Measurements from ENCODE around the gene CFAP97D2.

The CFAP97D2 gene

DNA sequence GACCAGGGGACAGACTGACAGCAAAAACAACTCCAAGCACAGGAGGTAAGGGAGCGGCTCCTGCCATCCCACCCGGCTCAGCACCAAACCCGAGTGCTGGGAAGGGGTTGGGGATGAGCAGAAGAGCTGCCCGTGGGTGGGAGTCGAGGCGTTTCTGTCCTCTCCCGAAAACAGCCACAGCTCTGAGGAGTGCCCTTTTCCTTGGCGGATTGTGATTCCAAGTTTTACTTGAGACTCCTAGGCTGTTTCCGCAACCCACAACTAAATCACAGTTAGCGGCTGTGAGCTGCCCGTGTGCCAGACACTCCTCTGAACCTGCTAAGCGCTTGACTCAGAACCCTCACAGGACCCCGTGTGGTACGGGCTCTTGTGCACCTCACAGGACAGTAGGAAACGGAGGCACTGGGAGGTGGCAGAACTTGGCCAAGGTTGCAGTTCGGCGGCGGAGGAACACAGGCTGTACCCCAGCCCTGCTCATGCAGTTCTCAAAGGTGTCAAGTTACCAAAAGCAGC lies 21.4 kb downstream of the CFAP97D2 start:
- no peak for DNase-seq

DNA sequence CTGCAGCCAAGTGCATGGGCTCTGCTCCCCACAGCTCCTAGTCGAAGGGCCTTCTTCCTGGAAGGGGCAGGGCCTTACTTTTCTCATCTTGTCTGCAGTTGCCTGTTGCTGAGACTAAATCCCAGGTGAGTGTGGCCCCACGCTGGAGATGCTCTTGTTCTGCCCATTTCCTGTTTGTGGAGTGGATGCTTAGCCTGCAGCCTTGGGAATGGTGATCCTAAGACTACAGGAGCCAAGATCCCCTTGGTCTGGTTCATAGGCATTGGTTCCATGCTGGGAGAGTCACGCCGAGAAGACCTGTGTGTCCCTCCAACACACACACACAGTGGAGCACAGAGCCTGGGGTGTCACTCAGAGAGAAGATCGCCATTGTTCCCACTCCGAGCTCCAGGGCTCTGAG lies 23.5 kb downstream of the CFAP97D2 start:
- DNase-seq: no peak

DNA sequence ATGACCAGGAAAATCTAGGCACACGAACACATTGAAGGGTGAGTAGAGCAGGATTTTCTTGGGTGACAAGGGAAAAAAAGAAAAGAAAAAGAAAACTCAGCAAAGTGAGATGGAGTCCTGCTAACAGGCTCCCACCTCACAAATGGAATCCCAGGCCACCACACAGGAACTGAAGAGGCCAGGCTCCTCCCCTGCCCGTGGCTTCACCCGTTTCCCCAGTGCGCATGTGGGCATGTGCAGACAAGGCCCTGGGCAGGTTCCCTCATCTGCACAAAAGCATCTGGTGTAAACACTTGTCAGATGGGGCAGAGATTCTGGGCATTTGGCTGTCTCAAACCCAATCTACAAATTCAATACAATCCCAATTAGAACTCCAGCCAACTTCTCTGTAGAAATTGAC lies 24.5 kb downstream of the CFAP97D2 start:
- no peak for DNase-seq

GRCh38 chr13:114204894-114205293 lies 25.8 kb downstream of the CFAP97D2 start:
- DNase-seq: no peak

- no peak for DNase-seq
These were observed 29.1 kb downstream of the CFAP97D2 start for GRCh38 chr13:114208134-114208533.

- no peak for DNase-seq
These were observed 32.5 kb downstream of the CFAP97D2 start for GRCh38 chr13:114211446-114212157.

DNA sequence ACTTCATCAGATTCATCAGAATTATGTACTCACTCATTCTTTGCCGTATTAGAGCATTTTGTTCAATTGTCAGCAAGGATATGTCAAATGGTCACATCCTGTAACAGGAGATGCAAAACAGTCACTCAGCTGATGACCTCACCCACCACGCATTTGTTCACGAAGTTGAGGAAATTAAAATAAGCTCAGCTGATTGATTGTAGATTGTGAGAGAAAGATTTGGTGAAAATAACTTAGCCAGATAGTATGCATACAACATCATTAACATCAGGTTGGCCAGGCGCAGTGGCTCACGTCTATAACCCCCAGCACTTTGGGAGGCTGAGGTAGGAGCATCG lies 33.1 kb downstream of the CFAP97D2 start:
- no peak for DNase-seq

- DNase-seq: no peak
These were observed 34.9 kb downstream of the CFAP97D2 start for GRCh38 chr13:114213980-114214379.

GRCh38 chr13:114219392-114219791 lies 40.3 kb downstream of the CFAP97D2 start:
- DNase-seq: peak in 1 of 2 donors; percentile 37

GRCh38 chr13:114222461-114222968 lies 43.5 kb downstream of the CFAP97D2 start:
- DNase-seq: peak; percentile 46 to 58

DNA sequence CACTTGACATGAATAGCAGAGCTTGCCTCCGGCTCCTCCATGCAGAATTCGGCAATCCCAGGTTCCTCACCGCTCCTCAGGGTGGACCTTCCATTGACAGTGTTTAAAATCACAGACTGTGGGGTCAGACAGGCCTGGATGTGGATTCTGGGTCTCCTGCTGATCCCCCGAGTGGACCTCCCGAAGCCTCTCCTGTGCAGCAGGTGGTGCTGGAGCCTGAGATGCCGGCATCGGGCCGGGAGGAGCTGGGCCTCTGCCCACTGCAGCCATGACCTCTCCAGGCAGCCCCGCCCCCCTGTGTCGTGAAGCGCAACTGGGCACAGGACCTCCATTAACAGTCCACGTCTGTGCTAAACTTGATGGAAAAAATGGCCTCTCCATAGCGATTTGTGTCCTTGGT lies 45.1 kb downstream of the CFAP97D2 start:
- DNase-seq: no peak

DNA sequence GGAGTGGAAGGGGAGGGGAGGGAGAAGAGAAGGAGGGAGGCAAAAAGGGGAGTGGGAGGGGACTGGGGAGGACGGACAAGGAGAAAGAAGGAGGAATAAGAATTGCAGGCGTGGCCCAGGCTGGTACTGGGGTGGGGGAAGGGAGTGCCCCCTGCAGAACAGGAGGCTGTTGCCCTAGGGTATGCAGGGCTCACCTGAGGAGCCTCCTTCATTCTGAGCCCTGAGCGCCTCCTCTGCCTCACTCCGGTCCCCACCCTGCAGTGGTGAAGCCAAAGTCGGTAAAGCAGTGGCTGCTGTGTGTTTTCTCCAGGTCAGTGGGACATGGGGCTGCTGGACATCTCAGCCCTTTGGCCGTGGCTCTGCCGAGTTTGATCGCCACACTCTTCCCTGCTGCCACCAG lies 46.6 kb downstream of the CFAP97D2 start:
- no peak for DNase-seq

DNA sequence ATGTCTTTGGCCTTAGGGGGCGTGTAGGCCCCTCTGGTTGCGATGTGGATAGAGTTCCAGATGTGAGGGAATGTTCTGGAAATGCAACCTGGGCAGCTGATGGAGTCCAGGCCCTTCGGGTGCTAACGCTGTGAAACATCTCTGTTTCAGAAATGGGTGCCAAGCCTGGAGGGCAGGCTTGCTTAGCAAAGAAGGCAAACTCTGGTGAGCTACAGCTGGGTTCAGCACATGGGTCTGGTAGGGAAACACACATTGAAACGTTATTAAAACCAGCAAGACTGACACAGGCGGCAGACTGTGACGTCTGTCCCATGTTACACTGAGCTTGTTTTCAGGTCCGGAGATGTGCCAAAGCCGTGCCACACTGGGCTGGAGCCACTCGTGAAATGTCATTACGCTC lies 47.0 kb downstream of the CFAP97D2 start:
- no peak for DNase-seq

DNA sequence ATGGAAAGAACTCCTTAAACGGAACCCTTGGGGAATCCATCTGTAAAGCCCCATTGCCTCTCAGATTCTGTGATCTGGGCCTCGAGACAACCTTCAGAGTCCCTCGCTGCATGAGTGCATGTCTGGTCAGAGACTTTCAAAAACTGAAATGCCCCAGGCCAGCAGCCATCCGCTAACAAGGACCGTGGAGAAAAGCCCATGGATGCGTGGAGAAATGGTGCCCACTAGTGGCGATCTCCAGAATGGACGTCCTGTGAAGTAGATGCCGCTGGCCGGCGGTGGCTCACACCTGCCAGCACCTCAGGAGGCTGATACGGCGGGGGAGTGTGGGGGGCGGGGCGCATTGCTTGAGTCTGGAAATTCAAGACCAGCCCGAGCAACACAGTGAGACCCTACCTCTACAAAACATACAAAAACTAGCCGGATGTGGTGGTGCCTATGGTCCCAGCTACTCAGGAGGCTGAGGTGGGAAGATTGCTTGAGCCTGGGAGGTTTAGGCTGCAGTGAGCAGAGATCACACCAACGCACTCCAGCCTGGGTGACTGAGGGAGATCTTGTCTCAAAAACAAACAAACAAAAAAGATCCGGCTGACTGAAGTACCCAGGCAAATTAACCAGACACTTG lies 47.8 kb downstream of the CFAP97D2 start:
- peak; percentile 56 to 63 for DNase-seq

GRCh38 chr13:114227528-114227927 lies 48.5 kb downstream of the CFAP97D2 start:
- no peak for DNase-seq

DNA sequence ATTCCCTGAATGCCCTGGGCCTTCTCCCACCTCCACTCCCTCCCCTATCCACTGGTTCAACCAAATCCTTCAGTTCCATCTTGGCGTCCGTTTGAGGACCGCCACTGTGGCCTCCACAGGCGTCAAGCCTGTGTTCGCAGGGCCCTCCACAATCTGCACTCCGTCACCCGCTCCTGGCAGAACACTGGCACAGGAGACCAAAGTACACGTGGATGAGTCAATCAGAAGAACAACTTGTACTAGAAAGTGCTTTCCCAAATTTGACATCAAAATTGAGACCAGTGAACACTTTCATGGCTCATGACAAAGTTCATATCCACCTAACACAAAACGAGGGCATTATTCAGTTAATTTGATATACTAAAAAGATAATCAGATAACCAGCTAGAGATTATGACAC lies 49.1 kb downstream of the CFAP97D2 start:
- DNase-seq: no peak

- no peak for DNase-seq
These were observed 50.4 kb downstream of the CFAP97D2 start for GRCh38 chr13:114229506-114229905.

DNA sequence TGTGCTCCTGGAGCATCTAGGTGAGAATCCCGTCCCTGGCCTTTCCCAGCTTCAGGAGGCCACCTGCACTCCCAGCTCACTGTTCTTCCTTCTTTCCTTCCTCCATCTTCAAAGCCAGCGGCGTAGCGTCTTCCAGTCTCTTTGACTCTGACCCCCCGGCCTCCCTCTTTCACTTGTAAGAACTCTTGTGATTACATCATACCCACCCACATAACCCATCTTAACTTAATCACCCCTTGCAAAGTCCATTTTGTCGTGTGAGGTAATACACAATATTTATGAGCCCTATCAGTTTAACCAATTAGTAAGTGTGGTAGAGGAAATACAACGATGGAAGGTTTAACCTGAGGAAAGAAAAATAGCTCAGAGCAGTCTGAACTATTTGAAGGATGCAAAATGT lies 51.1 kb downstream of the CFAP97D2 start:
- DNase-seq: no peak

- no peak for DNase-seq
These were observed 51.5 kb downstream of the CFAP97D2 start for GRCh38 chr13:114230575-114230974.

DNA sequence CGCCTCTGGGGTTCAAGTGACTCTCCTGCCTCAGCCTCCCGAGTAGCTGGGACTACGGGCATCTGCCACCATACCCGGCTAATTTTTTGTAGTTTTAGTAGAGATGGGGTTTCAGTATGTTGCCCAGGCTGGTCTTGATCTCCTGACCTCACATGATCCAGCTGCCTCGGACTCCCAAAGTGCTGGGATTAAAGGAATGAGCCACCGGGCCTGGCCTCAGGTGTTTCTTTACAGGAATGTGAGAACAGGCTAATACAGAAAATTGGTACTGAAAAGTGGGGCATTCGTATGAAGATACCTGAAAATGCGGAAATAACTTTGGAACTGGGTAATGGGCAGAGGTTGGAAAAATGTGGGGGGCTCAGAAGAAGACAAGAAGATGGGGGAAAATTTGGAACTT lies 52.8 kb downstream of the CFAP97D2 start:
- no peak for DNase-seq

DNA sequence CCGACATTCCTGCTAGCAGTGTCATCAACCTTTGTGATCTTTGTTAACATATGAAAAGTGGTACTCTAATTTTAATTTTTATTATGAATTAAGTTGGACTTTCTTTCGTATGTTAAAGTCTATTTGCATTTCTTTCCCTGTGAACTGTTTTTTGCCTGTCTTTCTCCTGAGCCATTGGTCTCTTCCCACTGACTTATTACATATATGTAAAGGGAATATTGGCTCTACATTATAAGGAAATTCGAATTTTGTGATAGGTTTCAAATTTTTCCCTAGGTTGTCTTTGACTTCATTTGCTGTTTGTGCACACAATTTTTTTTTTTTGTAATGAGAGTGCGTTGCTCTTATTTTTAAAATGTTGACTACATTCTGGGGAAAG lies 55.2 kb downstream of the CFAP97D2 start:
- DNase-seq: no peak

DNA sequence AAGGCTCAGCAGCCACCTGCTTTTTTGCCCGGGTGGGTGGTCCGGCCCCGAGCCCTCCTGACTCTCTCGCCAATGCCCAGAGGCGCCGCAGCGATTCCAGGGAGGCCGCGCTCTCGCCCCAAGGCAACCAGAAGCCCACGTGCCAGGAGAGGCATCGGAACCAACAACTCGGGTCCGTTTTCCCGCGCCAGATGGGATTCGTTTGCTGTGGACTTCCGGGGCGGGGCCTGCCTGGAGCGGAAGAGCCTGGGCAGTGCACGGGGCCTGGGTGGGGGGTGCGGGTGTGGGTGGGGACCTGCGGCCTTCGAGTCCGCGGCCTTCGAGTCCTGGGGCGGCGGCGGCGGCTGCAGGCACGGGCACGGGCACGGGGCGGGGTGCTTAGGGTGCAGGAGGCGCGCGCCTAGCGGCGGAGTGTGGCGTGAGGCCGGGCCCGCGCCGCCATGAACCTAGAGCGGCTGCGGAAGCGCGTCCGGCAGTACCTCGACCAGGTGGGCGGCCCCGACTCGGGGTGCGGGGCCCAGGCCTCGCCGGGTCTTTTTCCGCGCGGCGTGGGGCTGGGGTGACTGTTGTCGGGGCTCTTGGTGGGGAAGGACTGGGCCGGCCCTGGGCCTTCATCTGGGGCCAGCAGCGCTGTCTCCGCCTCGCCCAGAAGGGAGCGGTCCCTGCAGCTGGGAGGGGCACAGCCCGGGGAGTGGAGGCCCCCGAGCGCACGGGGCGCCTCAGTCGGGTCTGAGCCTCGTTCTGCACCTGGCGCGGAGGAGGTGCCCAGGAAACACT lies 55.8 kb downstream of the CFAP97D2 start, which contains the start of gene CDC16:
TSS of gene CDC16 (plus strand) at position 253 of the 777 bp plus-strand sequence. CDS start at position 441, 188 bp downstream.
- peak; percentile 60 to 76 for DNase-seq

- DNase-seq: no peak
These were observed 56.6 kb downstream of the CFAP97D2 start for GRCh38 chr13:114235697-114236096.

DNA sequence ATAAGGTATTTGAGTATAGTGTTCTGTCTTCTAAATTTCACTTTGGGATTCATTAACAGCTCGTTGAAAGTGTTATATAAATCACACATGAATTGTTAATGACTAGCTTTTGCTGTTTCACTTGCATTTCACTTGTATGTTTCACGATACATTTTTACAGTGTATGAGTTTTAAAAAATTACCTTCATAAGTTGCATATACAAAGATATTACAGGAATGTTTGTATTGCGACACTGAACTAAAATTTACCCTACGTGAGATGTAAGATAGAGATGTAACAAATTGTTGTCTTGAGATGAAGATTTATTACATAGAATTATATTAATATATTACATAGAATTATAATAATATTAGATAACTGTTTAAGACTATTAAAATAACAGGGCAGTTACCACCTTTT lies 57.2 kb downstream of the CFAP97D2 start:
- no peak for DNase-seq

Measured in bone marrow (tissue), 2 donors.